Rectal smooth muscle tissue (tissue), 1 donor: ENCODE data around the gene LEKR1.

Experiments used
- H3K27ac ChIP-seq: one replicate; pipeline ENCODE4 v1.7.0; 2013; ENCODE audit warnings: low read depth, low read length, inconsistent platforms
- H3K27me3 ChIP-seq: one replicate; pipeline ENCODE4 v1.7.0; 2013; ENCODE audit warnings: low read length; ENCODE audit not compliant: control insufficient read depth, insufficient read depth
- H3K36me3 ChIP-seq: one replicate; pipeline ENCODE4 v1.7.0; 2013; ENCODE audit warnings: low read length; ENCODE audit not compliant: control insufficient read depth, insufficient read depth
- H3K4me1 ChIP-seq: one replicate; pipeline ENCODE4 v1.7.0; 2013; ENCODE audit warnings: low read length; ENCODE audit not compliant: control insufficient read depth, insufficient read depth
- H3K4me3 ChIP-seq: one replicate; pipeline ENCODE4 v1.7.0; 2013; ENCODE audit warnings: low read length
- H3K9ac ChIP-seq: one replicate; pipeline ENCODE4 v1.7.0; 2013; ENCODE audit warnings: low read length

The LEKR1 gene

DNA sequence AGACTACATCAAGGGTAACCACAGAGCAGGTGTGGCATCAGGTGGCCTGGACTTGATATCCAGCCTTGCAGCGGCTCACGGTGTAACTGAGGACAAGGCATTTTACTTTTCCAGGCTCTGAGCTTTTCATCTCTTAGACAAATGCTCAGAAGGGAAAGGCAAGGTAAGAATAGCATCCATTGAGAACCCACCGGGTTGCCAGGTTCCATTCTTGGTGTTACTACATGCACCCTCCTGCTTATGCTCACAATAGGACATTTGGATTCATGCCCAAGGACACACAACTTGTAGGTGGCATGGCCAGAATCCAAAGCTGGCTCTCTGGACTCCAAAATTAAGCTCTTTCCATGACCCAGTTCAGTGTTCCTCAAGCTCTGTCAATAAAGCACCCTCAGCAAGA, 248.3 kb downstream of the LEKR1 start:
- peaks cover 19% of the 10 kb centered on the region for H3K4me1 ChIP-seq
- no peak overlapping the region for H3K27ac ChIP-seq
- no peaks in the 10 kb centered on the region for H3K27me3 ChIP-seq
- no peak overlapping the region for H3K9ac ChIP-seq
- H3K4me3 ChIP-seq = no peak overlapping the region
- H3K36me3 ChIP-seq = no peaks in the 10 kb centered on the region

DNA sequence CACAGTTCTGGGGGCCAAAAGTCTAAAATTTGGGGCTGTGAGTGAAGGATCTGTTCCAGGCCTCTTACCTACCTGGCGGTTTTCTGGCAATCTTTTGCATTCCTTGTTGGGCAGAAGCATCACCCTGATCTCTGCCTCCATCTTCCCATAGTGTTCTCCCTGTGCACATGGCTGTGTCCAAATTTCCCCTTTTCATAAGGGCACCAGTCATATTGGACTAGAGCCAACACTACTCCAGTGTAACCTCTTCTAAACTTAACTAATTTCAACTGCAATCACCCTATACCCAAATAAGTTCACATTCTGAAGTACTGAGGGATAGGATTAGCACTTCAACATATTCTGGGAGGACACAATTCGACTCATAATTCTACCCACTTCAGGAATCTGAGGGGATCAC, 248.8 kb downstream of the LEKR1 start:
- Histone ChIP-seq H3K27ac (no peak overlapping the region), H3K4me3 (no peak overlapping the region), H3K4me1 (peaks cover 23% of the 10 kb centered on the region), H3K9ac (no peak overlapping the region), H3K27me3 (no peaks in the 10 kb centered on the region), H3K36me3 (no peaks in the 10 kb centered on the region)

DNA sequence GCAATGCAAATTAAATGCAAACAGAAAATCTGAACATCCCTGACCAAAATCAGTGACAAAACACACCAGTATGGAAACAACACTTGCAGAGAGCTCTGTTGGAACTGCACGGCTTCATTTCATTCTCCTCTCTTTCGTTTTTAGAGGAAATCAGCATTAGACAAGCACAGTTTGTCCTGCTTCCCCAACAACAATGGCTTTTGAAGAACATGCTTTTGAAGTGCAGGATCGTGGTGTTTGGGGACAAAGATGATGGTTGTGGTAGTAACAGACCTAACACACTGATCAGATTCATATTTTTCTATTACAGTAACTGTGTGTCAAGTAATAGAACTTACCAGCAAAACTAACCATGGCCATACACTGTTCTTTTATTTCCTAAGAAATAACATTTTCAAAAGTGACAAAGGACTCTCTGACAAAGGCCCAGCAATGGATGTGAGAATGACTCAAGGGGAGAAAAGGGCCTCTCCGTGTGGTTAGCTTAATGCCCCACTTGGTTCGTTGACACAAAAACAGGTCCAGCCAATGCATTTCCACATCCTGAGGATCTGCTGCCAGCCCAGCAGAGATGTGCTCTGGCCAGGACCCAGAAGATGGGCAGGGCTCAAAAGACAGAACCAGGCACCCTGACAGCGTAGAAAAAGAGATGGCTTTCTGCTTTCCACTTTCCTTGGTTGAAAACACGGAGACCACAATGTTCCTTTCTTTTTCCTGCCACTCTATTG, 249.7 kb downstream of the LEKR1 start:
- H3K4me3 ChIP-seq = no peak overlapping the region
- peak overlapping the region; percentile 42 for H3K27ac ChIP-seq
- peaks cover 24% of the 10 kb centered on the region for H3K4me1 ChIP-seq
- no peaks in the 10 kb centered on the region for H3K27me3 ChIP-seq
- no peaks in the 10 kb centered on the region for H3K36me3 ChIP-seq
- no peak overlapping the region for H3K9ac ChIP-seq

DNA sequence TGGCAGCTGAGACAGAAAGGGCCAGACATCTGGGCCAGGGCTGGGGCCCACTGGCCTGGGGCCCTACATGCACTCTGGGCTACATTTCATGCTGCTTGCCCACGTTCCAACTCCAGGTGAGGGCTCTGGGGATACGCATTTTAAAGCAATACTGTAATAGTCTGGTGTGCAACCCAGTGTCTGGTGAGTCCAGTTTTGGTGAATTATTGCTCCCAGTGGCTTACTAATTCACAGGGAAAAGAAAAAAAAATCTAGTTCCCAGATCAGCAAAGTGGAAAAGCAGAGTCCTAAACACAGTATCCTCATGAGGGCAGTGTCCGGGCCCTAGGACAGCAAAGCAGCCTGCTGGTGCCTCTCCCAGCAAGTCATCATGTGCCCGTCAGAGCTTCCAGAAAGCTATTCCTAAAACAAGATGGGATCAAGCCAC, 251.4 kb downstream of the LEKR1 start:
- H3K27ac ChIP-seq = peak overlapping the region; percentile 55
- no peaks in the 10 kb centered on the region for H3K27me3 ChIP-seq
- H3K9ac ChIP-seq = no peak overlapping the region
- H3K4me3 ChIP-seq = no peak overlapping the region
- H3K4me1 ChIP-seq = peaks cover 34% of the 10 kb centered on the region
- no peaks in the 10 kb centered on the region for H3K36me3 ChIP-seq

DNA sequence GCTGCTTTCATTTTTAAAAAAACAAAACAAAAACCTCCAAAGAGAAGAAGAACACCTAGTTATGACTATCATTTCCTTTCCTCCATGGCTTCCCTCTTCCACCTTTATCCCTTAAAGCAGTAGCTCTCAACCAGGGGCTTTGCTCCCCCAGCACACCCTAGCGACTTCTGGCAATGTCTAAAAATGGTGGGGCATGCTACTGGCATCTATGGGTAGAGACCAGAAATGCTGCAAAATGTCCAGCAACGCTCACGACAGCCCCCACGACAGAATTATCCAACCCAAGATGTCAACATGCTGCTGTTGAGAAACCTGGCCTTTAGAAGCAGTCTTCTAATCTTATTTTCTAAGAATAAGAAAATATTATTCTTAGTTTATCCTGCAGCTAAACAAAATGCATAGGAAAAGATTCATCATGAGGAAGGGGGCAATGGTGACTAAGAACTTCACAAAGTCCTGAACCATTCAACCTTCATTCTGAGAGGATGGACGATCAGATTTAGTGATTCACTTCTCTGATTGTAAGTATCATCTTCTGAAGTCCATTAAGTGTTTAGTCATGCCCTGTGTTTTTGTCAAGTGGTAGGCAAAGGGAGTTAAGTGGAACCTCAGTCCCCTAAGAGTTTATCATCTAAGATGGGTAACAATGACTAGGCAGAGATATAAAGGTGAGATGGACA, 252.1 kb downstream of the LEKR1 start:
- no peaks in the 10 kb centered on the region for H3K36me3 ChIP-seq
- H3K27me3 ChIP-seq = no peaks in the 10 kb centered on the region
- H3K4me1 ChIP-seq = peaks cover 34% of the 10 kb centered on the region
- H3K27ac ChIP-seq = peak overlapping the region; percentile 55
- H3K4me3 ChIP-seq = no peak overlapping the region
- no peak overlapping the region for H3K9ac ChIP-seq

DNA sequence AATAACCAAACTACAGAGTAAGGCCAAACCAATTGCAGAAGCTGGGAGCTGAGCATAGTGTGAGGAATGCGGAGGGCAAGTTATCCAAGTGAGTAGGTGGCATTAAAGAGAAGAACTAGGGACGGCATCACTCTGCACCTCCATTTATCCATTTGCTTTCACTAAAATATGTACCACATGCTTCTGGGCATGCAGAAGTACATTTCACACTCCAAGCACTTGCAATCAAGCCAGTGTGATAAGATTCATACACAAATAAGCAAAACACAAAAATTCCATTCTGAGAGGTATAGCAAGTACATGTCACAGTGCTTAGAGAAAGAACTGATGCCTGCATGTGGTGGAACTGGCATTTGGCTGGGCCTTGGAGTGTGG, 252.6 kb downstream of the LEKR1 start:
- Histone ChIP-seq H3K36me3 (no peaks in the 10 kb centered on the region), H3K4me1 (peaks cover 34% of the 10 kb centered on the region)

DNA sequence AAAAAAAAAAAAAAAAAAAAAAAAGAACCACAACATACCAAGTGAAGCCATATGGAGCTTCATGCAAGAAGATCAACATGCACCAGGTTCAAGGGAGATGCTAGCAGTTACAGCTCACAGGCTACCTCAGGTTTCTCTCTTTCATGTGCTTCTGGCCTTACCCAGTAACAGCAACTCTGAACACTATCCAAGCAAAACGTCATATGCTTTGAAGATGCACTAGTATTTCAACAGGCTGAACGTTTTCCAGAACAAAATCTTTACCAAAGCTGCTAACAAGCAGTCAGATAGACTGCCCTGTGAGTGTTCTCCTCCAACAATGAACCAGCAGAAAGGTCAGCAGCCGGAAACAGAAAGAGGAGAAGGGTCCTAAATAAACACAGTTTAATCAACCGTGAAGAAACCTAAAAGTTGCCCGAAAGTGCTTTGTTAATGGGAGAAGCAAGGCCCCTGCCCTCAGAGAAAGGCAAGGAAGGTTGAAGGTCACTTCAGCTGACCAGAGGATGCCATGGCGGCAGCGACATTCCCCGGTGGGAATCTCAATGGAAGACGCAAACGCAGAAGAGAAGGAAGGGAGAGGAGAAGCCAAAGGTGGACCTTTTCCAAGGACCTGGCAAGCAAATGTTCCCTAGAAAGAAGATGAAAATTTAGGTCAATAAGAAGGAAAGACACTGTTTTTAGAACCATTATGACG, 253.7 kb downstream of the LEKR1 start:
- Histone ChIP-seq H3K27me3 (no peaks in the 10 kb centered on the region), H3K27ac (peak overlapping the region; percentile 75), H3K9ac (no peak overlapping the region), H3K4me1 (peaks cover 34% of the 10 kb centered on the region), H3K36me3 (no peaks in the 10 kb centered on the region), H3K4me3 (no peak overlapping the region)

More for the DNA sequence above, 252.6 kb downstream of the LEKR1 start:
- Histone ChIP-seq H3K27me3 (no peaks in the 10 kb centered on the region), H3K4me3 (no peak overlapping the region), H3K27ac (no peak overlapping the region), H3K9ac (no peak overlapping the region)

DNA sequence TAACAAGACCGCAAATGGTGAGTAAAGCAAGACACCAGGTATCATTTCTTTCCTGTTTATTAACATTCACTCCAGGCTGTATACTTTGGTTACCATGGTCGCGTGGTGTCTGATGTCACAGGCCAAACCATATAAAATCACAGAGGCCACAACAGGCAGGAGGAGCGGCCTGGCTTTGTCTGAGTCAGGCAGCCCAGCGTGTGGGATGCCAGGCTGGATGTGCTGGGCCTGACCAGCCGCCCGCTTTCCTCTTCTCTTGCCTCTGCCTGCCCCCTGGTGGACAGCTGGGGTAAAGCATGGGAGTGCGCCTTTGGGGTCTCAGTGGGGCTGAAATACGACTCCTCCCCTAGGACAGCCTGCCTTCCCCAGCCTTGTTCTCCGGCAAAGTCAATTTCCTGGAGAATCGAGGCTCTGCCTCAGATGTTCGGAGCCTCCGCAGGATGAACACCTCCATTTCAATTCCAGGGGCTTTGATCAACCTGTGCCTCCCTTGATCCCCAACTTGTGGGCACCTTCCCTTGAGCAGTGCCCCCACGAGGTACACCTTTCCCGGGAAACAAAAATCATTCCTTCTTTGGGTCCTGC, 255.6 kb downstream of the LEKR1 start:
- Histone ChIP-seq H3K36me3 (no peaks in the 10 kb centered on the region), H3K4me1 (peaks cover 37% of the 10 kb centered on the region), H3K9ac (no peak overlapping the region), H3K27me3 (no peaks in the 10 kb centered on the region), H3K4me3 (no peak overlapping the region), H3K27ac (peak overlapping the region; percentile 67)

DNA sequence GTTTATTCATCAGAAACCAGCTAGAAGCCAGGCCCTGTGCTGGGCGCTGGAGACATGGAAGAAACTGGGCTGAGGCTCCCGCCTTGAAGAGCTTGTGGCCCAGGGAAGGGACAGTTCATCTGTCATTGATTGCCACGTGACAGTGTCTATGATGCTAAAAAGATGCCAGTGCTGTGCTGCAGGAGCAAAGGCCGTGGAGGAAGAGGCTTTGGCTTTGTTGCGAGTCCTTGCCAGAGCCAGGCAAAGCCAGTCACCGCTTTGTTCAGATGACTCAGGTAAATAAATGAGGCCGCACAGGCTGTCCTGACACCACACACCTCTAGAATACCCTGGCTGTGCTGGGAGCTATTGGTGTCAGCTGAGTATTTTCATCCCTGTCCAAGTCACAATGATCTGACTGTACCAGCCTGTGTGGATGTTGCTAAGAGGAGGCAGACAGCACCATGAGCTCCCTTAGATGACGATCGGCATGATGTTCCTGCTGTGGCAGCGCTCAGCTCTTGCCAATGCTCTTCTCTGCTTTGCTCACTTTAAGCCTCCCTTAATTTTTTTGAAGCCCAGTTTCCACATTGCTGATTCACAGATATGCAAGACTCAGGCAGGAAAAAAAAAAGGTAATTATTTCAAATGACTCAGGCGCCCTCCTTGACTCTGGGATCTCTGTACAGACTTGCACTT, 256.3 kb downstream of the LEKR1 start:
- Histone ChIP-seq H3K36me3 (no peaks in the 10 kb centered on the region), H3K27me3 (no peaks in the 10 kb centered on the region), H3K9ac (no peak overlapping the region), H3K4me1 (peaks cover 40% of the 10 kb centered on the region), H3K4me3 (no peak overlapping the region), H3K27ac (no peak overlapping the region)

DNA sequence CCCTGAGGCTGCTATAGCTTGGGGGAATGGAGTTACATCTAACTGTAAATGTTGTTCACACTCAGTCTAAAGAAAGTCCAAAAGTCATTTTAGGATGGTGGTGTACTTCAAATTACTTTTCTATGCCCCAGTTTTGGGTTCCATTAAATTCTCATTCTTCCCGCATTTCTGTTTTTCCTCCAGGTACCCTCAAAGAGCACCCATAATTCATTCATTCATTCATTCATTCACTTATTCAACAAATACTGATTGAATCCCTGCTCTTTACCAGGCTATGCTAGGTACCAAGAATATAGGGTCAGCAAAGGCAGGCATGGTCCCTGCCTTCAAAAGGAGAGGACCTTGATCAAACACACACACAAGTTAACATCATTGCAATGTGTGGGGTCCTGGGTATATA, 257.7 kb downstream of the LEKR1 start:
- H3K27ac ChIP-seq = no peak overlapping the region
- H3K36me3 ChIP-seq = no peaks in the 10 kb centered on the region
- H3K4me3 ChIP-seq = no peak overlapping the region
- no peaks in the 10 kb centered on the region for H3K27me3 ChIP-seq
- H3K9ac ChIP-seq = no peak overlapping the region
- H3K4me1 ChIP-seq = peaks cover 41% of the 10 kb centered on the region

DNA sequence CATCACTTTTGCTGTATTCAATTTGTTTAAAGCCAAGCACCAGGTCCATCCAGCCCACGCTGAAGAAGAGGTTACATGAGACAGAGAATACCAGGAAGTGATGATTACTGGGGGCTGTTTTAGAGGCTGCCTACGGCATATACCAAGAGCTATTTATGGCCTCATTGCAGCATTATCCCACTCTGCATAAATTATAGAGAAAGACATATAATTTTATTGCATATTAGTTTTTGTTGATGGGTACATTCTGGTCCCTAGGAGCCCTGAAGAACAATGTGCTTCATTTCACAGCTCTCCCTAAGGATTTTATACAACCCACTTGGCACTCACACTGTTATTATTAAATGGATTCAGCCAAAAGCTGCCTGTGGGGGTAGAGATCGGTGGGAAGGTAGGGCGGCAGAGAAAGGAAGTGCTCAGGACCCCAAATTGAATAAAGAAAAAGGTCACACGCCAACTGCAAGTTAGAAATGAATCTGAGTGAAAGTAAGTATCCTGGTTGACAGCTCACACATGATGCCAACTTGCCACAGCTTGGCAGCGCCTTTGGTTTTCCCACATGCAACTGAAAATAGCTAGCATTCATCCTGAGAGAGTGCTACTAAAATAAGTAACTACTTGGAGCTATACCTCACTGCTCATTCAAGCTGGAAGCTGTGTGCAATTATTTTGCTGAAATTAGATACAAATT, 260.1 kb downstream of the LEKR1 start:
- H3K4me3 ChIP-seq = no peak overlapping the region
- no peaks in the 10 kb centered on the region for H3K27me3 ChIP-seq
- H3K4me1 ChIP-seq = peaks cover 48% of the 10 kb centered on the region
- H3K27ac ChIP-seq = peak overlapping the region; percentile 99
- no peaks in the 10 kb centered on the region for H3K36me3 ChIP-seq
- no peak overlapping the region for H3K9ac ChIP-seq
